ENCODE measurements around the gene PTPRS. TPM values are rescaled to one million over a fixed set of nuclear protein-coding genes. Genes with fewer than 3 reads are reported as not detected.

PTPRS gene
- total RNA-seq, 4 donors from 2014 or later: 21.1 to 68.5 (median 42.3) TPM

- Histone ChIP-seq H3K36me3 (no peaks in the 10 kb centered on the region), H3K9me3 (peaks cover 0 to 9% (median 3%) of the 10 kb centered on the region in 3 donors), H3K27ac (no peak overlapping the region), H3K27me3 (no peaks in the 10 kb centered on the region), H3K4me3 (no peak overlapping the region), H3K4me1 (no peaks in the 10 kb centered on the region)
- TF ChIP-seq, protein P1, sequence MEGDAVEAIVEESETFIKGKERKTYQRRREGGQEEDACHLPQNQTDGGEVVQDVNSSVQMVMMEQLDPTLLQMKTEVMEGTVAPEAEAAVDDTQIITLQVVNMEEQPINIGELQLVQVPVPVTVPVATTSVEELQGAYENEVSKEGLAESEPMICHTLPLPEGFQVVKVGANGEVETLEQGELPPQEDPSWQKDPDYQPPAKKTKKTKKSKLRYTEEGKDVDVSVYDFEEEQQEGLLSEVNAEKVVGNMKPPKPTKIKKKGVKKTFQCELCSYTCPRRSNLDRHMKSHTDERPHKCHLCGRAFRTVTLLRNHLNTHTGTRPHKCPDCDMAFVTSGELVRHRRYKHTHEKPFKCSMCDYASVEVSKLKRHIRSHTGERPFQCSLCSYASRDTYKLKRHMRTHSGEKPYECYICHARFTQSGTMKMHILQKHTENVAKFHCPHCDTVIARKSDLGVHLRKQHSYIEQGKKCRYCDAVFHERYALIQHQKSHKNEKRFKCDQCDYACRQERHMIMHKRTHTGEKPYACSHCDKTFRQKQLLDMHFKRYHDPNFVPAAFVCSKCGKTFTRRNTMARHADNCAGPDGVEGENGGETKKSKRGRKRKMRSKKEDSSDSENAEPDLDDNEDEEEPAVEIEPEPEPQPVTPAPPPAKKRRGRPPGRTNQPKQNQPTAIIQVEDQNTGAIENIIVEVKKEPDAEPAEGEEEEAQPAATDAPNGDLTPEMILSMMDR (IDR thresholded peaks at IDR 0.05 in 4 of 5, conservative IDR thresholded peaks at IDR 0.05 in 1 of 5): no peak
- TF ChIP-seq POLR2A (IDR thresholded peaks at IDR 0.05): no peak
- no peak for ATAC-seq
- in situ Hi-C loops (cut with MboI; ENCODE audit: low sequenced_read_pairs in 4 of 4) (no loop called here), intact Hi-C loops (cut with DNase I; ENCODE audit: low total_unique reads) (no loop called here)
- no peak for DNase-seq
Measured at GRCh38 chr19:5380215-5380919, 39.8 kb upstream of the PTPRS start.

DNA sequence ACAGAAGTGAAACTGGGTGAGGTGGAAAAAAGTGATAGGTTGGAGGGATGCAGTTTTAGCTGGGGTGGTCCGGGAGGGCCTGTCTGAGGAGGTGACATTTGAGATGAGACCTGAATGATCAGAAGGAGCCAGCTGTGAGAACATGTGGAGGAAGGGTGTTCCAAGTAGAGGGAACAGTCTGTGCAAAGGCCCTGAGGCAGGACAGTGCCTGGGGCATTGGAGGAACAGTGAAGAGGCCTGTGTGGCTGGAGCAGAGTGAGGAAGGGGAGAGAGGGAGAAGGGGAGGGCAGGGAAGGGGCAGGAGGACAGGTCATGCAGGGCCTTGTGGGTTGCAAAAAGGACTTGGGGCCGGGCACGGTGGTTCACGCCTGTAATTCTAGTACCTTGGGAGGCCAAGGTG, 36.3 kb upstream of the PTPRS start:
- intact Hi-C loops (cut with DNase I; ENCODE audit: low total_unique reads) (no loop called here), in situ Hi-C loops (cut with MboI; ENCODE audit: low sequenced_read_pairs in 4 of 4) (no loop called here)
- DNase-seq (no peak), ATAC-seq (no peak)
- no peaks in the 10 kb centered on the region for H3K4me1 ChIP-seq
- no peak overlapping the region for H3K27ac ChIP-seq
- H3K4me3 ChIP-seq: no peak overlapping the region
- no peaks in the 10 kb centered on the region for H3K36me3 ChIP-seq
- peaks cover 0 to 10% (median 0%) of the 10 kb centered on the region in 3 donors for H3K27me3 ChIP-seq
- TF ChIP-seq, protein P1 (IDR thresholded peaks at IDR 0.05 in 4 of 5, conservative IDR thresholded peaks at IDR 0.05 in 1 of 5): no peak
- no peak for TF ChIP-seq POLR2A (IDR thresholded peaks at IDR 0.05)
- H3K9me3 ChIP-seq: peaks cover 0 to 9% (median 3%) of the 10 kb centered on the region in 3 donors

DNA sequence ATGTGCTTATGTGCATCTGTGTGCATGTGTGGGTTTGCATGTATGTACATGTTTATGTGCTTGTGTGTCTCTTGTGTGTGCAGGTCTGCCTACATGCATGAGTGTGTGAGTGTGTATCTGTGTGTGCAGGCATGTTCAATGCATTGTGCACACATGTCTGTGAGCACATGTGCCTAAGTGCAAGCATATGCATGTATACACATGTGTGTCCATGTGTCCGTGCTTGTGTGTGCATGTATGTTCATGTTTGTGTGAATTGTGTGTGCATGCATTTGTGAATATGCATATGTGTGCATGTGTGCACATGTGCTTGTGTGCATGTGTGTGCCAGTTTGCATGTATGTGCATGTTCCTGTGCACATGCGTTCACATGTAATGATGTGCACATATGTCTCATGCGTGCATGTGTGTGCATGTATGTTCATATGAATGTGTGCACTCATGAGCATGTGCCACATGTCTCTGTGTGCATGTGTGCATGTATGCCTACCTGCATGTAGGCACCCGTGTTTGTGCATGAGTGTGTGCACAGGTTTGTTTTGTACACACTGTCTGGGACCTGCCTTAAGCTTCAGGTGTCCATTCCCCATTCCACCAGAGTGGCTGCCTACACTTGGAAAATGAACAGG, 32.1 kb upstream of the PTPRS start:
- H3K27me3 ChIP-seq: peaks cover 0 to 12% (median 5%) of the 10 kb centered on the region in 3 donors
- TF ChIP-seq POLR2A (IDR thresholded peaks at IDR 0.05): no peak
- TF ChIP-seq, protein P1 (IDR thresholded peaks at IDR 0.05 in 4 of 5, conservative IDR thresholded peaks at IDR 0.05 in 1 of 5): no peak
- in situ Hi-C loops (cut with MboI; ENCODE audit: low sequenced_read_pairs in 4 of 4): no loop called here
- DNase-seq: no peak
- H3K4me1 ChIP-seq: no peaks in the 10 kb centered on the region
- no peak overlapping the region for H3K4me3 ChIP-seq
- no peak for ATAC-seq
- intact Hi-C loops (cut with DNase I; ENCODE audit: low total_unique reads): no loop called here
- H3K36me3 ChIP-seq: no peaks in the 10 kb centered on the region
- no peak overlapping the region for H3K27ac ChIP-seq
- no peaks in the 10 kb centered on the region for H3K9me3 ChIP-seq

- no peak overlapping the region for H3K27ac ChIP-seq
- DNase-seq: no peak
- no peaks in the 10 kb centered on the region for H3K36me3 ChIP-seq
- no peaks in the 10 kb centered on the region for H3K9me3 ChIP-seq
- in situ Hi-C loops (cut with MboI; ENCODE audit: low sequenced_read_pairs in 4 of 4) (no loop called here), intact Hi-C loops (cut with DNase I; ENCODE audit: low total_unique reads) (no loop called here)
- H3K4me1 ChIP-seq: no peaks in the 10 kb centered on the region
- peaks cover 0 to 12% (median 5%) of the 10 kb centered on the region in 3 donors for H3K27me3 ChIP-seq
- H3K4me3 ChIP-seq: no peak overlapping the region
- no peak for ATAC-seq
- TF ChIP-seq, protein P1 (IDR thresholded peaks at IDR 0.05 in 4 of 5, conservative IDR thresholded peaks at IDR 0.05 in 1 of 5): no peak
Measured at GRCh38 chr19:5369962-5370367, 29.4 kb upstream of the PTPRS start.
